Stimulated activated CD8-positive, alpha-beta memory T cell treated with anti-CD3 and anti-CD28 coated beads, Interleukin-4, amount 100 ng/mL, for 24 hours (primary cell): ENCODE measurements around the gene FBXO11.
"Not testable (repeated sequence)": the region's sequence is repeated elsewhere in the genome, so short reads cannot be mapped to it uniquely, and the experiment has no call there.

ENCODE experiments used
- DNase-seq: peaks from one replicate; pipeline ENCODE4 v3.0.0-alpha.2; 2020; ENCODE audit warnings: low read depth

FBXO11 gene

DNA sequence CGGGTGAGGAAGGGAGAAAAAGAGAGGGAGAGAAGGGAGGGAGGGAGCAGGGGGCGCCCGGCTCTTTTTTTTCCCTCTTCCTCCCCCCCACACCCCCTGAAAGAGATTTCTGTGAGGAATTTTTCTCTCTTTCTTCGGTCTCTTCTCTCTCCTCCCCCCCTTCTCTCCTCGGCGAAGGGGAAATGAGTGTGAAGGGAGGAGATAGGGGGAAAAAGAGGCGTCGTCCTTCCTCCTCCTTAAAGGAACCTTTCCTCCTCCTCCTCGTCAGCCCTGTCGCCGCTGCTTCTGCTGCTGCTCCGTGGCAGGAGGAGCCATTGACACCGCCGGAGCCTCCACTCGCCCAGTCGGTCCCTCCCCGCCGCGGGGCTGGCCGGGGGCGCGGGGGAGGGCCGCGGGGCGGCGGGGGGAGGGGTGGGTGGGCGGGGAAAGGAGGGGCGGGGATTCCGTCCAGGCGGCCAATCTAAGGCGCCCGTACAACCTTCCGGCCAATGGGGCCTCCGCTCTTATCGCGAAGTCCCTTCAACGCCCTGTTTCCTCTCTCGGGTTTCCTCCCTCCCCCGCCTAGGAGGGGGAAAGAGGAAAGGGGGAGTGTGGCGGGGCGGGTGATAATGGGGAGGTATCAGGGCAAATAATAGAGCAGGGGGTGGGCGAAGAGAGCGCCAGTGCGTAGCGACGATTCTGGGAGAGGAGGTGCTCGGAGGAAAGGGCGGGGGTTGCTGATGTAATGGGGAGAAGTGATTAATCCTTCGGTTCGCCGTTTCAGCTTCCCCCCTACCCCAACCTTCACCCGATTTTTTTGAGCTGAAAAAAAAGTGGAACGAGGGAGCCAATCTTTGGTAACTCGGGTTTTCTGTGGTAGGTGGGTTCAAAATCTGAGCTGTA lies at the start of gene FBXO11:
Gene FBXO11 (minus strand): TSS at position 342 of the 882 bp plus-strand sequence. CDS start 778 bp downstream, outside the sequence.
- peak; percentile 90 for DNase-seq

DNA sequence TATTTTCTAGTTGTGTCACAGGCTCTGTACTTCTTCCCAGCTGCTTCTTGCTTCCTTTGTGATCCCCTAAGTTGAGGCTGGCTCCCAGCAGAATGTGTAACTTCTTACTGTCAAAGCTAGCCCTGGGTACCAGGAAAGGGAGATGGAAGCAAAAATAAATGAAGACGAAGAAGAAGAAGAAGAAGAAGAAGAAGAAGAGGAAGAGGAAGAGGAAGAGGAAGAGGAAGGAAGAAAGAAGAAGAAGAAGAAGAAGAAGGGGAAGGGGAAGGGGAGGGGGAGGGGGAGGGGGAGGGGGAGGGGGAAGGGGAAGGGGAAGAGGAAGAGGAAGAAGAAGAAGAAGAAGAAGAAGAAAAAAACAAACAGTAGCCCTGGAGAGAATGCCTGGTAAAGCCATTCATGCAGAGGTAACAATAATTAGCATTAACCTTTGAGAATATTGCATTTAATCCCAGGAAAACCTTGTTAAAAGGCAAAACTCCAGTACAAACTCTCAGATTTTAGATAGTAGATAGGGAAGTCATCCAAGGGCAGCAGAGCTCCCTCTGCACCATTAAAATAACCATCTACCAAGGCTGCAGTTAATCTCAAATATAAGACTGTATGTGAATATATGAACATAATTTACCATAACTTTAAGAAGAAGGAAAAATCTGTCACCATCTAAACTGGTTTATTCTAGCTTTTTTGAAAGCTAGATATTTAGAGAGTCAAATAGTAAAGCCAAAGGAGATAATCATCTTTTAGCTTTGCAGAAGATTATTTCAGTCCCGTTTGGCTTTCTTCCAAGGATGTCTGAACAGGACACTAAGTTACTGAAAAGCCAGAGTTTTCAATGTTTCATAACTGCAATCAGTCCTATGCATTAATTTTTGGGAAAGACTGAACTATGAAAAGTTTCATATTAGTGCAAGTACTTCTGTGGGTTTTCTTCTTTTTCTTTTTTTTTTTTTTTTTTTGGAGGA lies 44.3 kb upstream of the FBXO11 start:
- DNase-seq, result no peak

DNA sequence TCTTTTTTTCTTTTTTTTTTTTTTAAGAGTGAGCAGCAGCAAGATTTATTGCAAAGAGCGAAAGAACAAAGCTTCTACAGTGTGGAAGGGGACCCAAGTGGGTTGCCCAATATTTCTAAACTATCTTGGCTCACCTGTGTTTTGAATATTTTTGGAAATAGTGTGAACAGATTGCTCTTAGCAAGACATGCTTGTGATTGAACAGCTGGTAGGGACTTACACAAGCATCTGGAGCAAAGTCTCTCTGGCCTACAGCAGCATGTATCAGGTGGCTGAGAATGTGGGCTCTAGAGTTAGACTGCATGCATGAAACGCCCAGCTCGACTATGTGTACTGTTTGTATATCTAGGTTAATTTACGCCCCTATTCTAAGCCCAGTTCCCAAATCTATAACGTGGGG lies 40.3 kb upstream of the FBXO11 start:
- no peak for DNase-seq

DNA sequence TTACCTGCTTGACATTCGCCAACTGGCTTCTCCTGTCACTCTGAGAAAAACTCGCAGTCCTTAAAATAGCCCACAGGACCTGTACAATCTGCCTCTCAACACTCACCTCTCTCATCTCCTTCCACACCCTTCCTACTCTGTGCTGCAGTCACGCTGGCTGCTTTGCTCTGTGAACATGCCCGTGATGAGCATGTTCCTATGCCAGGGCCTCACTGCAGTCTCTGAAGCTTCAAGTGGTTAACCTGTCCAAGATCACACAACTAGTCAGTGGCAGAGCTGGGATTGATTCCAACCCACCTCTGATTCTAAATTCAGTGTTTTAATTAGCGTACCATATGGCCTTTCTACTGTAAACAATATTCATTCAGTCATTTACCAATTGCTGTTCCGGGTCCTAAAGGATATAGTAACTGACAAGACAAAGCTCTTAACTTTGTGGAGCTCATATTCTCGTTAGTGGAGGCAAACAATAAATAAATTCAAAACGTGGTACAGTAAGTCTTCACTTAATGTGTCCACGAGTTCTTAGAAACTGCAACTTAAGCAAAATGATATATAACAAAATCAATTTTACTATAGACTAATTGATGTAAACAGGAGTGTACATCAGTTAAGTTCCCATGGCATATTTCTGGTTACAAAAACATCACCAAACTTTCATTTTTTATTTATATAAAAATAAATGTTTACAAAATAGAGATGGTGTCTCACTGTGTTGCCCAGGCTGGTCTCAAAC lies 38.9 kb upstream of the FBXO11 start:
- DNase-seq, result no peak

DNA sequence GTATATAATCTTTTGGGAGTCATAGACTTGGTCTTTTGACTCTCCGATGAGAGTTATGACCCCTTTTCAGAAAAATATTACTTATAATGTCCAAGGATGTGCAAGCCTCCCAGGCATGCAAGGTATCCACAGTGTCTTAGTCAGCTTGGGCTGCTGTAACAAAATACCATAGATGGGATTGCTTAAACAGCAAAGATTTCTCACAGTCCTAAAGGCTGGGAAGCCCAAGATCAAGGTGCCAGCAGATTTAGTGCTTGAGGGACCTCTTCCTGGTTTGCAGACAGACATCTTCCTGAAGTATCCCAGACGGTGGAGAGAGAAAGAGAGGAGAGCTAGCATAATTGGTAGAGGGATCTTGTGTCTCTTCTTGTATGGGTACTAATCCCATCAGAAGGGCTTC lies 35.6 kb upstream of the FBXO11 start:
- DNase-seq, result no peak

DNA sequence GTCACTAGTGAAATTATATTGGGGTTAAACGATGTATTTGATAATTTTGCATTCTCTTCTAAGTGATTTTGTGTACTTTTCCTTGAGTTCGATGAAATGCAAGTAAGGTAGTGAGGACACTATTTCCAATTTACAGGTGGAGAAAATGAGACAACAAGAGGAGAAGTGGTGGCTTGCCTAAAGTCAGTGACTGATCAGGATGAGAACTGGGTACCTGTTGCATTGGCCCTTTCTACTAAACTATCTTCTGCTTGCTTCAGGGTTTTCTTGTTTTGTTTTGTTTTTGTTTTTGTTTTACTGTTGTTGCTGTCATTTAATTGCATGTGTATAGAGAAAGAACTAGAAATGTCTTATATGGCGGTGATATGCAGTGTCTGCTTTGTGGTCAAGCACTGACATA lies 31.4 kb upstream of the FBXO11 start:
- no peak for DNase-seq

DNA sequence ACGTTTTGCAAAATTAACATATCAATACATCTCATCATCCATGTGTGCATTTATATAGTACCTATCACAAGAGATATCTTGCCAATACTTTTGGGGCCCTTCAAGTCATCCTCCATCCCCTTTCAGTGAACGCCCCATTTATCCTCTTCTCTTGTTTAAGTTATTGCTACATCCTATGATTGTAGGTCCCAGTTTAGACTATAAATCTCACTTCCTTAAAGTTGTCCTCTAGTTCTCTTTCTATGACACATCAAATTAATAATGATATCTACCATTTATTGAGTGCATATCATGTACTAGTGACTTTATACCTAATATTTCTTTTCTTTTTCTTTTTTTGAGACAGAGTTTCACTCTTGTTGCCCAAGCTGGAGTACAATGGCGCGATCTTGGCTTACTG lies 28.8 kb upstream of the FBXO11 start:
- DNase-seq, result no peak

DNA sequence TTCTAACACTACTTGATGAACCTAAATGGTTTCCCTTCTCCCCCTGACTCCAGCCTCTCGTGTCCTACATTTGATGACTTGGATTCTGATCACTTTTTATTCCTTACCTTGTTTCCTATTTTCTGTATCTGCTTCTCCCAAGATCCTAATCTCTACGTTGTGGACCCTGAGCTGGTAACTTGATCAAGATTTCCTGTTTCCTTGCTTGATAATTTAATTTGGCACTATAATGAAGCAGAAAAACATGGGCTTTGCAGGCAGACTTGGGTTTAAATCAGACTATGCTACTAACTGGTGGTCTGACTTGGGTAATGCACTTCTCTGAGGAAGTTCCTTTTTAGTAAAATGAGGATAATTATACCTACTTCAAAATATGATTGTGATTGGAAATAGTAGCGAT lies 11.7 kb upstream of the FBXO11 start:
- no peak for DNase-seq

DNA sequence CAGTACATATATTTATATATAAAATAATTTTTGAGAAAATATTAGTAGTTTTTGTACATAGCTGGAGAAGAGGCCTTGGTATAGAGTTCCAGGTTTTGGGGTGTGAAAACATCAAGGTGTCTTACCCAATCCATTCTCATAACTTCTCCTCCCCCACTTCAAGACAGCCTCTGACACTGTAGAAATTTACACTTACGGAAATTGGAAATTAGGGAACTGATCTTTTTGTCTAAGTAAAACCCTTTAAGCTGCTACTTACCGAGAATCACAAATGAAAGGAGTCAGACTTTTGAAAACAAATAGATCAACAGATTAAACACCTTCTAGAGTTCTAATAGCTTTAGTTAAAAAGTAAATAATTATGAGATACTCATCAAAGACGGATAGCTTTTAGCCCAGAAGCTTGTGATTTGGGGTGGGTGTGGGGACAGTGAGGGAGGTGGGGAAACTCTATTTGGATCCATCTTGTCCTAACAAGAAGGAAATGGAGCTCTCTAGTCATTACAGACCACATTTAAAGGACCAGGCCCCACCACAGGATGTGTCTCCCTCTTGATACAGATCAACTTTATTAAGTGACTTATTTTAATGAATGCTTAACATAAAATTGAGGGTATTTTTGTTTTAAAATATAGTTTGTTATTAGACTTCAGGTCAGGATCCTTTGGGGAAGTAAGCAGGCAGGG lies 11.1 kb upstream of the FBXO11 start:
- no peak for DNase-seq

DNA sequence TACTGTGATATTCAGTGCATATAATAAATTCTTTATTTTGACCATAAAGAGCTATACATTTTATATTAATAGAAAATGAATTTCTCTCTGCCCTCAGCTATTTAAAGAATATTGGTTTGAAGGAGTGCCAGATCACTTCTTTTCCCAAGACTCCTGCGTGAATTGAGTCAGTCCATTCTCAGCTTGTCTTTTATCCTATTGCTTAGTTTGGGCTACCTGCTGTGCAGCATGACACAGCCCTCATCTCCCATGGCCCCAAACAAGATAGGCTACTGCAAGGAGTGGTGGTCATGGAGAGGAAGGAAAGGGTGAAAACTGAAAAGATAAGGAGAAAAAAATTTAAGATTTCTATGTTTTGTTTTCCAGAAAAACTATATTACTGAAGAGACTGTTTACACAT lies 10.1 kb upstream of the FBXO11 start:
- DNase-seq, result no peak

DNA sequence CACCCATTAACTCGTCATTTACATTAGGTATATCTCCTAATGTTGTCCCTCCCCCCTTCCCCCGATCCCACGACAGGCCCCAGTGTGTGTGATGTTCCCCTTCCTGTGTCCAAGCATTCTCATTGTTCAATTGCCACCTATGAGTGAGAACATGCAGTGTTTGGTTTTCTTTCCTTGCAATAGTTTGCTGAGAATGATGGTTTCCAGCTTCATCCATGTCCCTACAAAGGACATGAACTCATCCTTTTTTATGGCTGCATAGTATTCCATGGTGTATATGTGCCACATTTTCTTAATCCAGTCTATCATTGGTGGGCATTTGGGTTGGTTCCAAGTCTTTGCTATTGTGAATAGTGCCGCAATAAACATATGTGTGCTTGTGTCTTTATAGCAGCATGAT lies 4.4 kb upstream of the FBXO11 start:
- not testable (repeated sequence) for DNase-seq

DNA sequence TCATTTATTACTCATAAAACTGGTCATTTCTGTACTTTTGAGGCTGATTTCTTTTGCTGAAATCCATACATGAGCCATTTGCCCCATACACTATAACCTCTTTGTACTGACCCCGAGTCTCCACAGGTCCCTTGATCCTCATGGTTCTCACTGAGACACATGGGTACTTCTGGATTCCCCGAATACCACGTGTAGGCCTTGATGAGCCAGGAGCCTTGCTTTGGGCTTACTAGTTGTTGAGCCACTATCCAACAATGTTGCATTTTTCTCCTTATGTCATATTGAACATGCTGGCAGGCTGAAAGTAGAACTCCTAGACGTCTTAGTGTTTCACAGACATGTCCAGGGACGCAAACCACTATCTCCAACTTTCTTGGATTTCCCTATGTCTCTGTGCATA lies 2.4 kb upstream of the FBXO11 start:
- DNase-seq, result no peak

DNA sequence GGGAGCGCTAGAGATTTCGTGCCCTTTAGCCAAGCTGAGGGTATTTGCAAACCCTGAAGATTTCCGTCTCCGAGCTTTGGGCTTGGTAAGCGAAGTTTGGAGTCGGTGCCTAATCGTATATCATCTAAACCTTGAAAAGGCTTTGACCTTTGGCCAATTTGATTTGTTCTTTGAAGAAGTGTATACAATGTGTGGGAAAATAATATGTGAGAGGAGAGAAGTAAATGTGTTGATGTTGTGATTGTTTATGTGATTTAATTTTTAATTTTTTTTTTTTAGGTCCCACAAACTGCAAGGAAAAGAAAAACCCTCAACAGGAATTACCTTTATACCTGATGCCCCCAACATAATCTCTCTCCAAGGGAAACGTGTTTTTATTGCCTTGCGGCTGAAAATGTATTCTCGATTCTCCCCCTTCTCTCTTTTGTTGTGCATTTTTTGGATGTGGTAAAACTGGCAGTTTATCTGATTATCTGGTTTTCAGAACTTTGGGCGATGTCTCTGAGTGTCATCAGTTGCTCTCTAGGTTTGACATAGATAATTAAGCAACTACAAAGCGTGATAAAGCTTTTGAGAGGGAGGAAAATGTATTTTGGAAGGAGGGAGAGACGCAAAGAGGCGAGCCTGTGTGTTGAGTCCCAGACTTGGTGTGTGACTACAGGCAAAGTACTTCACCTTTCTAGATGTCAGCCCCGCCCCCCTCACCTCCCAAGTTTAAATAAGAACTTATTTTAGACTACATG lies 912 bp upstream of the FBXO11 start:
- DNase-seq, result no peak

DNA sequence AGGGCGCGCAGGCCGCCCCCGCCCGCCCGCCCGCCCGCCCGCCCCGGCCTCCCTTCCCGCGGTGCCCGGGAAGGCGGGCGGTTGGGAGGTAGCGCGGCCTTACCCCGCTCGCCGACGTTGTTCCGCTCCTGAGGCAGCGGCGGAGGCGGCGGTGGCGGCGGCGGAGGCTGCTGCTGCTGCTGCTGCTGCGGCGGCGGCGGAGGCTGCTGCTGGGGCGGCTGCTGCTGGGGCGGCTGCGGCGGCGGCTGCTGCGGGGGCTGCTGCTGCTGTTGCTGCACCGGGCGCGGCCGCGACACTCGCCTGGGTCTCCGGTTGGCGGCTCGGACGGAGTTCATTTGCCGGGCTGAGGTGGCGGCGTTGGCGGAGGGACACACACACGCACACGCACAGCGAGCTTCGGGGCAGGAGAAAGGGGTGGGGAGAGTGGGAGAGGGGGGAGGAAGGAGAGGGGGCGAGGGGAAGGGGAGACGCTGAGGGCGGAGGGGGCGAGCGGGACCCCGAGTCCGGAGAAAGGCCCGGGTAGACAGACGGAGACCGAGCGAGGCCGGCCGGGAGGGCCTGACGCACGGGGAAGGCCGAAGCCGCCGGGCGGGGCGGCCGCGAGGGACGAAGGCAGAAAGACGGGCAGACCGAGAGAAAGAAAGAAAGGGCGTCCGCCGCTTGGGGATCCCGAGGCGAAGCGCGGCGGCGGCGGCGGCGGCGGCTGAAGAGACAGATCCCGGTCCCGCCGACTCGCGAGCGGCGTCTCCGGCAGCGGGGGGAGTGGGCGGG lies 727 bp downstream of the FBXO11 start:
- peak; percentile 38 for DNase-seq

DNA sequence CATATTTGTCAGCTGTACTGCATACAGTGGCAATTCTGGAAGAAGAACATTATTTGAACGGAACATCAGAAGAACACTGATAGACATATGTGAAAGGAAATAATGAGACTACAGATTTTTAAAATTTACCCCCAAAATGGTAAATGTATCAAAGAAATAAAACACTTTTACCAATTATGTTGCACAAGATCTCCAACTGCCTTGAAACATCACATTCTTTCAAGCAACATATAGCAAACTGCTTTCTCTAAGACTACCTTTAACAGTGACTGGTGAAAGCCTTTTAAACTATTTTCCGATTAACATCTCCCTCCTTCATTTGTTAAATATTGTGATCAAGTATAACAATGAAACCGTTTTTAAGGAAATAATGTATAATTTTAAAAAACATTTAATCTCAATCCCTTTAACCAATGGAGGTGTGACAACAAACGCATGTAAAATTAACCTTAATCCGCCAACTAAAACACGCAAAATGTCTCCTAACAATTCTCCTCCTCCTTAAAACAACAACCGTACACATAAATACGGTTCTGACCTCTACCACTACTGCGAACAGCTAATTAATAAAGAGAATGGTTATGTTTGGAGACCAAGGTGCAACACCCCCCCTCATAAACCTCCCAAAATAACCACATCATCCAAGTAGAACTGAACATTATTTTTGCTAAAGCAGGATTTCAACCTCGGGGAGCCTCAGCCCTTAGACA lies 2.4 kb downstream of the FBXO11 start:
- no peak for DNase-seq

DNA sequence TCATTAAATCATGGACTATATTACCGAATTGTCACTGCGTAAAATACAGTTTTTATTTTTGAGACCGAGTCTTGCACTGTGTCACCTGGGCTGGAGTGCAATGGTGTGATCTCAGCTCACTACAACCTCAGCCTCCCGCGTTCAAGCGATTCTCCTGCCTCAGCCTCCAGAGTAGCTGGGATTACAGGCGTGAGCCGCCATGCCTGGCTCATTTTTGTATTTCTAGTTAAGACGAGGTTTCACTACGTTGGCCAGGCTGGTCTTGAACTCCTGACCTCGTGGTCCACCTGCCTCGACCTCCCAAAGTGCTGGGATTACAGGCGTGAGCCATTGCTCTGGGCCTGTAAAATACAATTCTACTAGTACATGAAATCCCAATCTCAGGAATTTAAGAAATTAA lies 4.4 kb downstream of the FBXO11 start:
- not testable (repeated sequence) for DNase-seq

DNA sequence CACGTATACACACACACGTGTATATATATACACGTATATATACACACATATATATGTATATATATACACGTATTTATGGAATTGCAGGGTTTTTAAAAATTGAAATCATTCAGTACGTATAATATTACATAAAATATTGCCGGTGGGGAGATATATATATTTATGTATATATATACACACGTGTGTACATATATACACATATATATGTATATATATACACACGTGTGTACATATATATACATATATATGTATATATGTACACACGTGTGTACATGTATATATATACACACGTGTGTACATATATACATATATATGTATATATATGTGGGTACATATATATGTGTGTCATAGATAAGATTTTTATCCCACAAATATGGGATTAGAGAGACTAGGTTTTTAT lies 5.4 kb downstream of the FBXO11 start:
- no peak for DNase-seq

DNA sequence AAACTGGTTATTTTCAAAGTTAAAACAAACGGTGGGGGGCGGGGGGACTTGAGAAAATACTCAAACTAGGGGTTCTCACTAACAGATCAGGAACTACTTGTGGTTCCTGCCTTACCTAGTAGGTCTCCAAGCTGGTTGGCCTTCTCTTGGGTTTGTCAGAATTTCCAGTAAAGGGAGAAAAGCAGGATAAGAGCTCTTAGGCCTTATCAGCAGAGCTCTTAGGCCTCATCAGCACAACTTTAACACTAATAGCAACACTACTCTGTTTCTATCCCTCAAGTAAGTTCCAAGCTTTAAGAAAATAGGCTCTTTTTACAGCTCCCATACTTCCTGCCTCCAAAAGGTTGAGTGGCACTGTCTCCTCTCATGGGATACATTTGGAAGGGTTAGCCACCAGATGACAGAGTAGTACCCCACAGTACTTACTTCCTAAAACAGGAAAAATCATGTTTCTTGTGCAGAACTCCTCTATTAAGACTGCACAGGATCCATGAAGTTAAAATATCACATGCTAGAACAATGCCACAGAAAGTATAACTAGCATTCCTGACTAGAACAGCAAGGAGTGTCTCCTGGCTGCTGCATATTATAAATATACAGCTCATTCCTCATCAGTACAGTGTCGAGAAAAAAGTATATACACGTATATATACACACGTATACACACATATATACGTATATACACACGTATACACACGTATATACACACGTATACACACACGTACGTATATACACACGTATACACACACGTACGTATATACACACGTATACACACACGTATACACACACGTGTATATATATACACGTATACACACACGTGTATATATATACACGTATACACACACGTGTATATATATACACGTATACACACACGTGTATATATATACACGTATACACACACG lies 6.1 kb downstream of the FBXO11 start:
- DNase-seq, result no peak
